ENCODE data around the gene PRKN.

GRCh38 chr6:161395716-161396231, 1331.8 kb downstream of the PRKN start:
- TF ChIP-seq, protein P1, sequence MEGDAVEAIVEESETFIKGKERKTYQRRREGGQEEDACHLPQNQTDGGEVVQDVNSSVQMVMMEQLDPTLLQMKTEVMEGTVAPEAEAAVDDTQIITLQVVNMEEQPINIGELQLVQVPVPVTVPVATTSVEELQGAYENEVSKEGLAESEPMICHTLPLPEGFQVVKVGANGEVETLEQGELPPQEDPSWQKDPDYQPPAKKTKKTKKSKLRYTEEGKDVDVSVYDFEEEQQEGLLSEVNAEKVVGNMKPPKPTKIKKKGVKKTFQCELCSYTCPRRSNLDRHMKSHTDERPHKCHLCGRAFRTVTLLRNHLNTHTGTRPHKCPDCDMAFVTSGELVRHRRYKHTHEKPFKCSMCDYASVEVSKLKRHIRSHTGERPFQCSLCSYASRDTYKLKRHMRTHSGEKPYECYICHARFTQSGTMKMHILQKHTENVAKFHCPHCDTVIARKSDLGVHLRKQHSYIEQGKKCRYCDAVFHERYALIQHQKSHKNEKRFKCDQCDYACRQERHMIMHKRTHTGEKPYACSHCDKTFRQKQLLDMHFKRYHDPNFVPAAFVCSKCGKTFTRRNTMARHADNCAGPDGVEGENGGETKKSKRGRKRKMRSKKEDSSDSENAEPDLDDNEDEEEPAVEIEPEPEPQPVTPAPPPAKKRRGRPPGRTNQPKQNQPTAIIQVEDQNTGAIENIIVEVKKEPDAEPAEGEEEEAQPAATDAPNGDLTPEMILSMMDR (IDR thresholded peaks at IDR 0.05; ENCODE audit: low read depth, low read length), result no peak
- TF ChIP-seq EZH2phosphoT487 (IDR thresholded peaks at IDR 0.05; ENCODE audit: low read depth), result no peak

All from OCI-LY3 (cell line).